NK-92 (cell line): ENCODE measurements around the gene HRK.
"Not testable (repeated sequence)": the region's sequence is repeated elsewhere in the genome, so short reads cannot be mapped to it uniquely, and the experiment has no call there.

Experiments
- DNase-seq: peaks from one replicate; lab custom pipeline; 2025; ENCODE audit not compliant: unreplicated experiment; lab: John Stamatoyannopoulos, UW

The HRK gene

DNA sequence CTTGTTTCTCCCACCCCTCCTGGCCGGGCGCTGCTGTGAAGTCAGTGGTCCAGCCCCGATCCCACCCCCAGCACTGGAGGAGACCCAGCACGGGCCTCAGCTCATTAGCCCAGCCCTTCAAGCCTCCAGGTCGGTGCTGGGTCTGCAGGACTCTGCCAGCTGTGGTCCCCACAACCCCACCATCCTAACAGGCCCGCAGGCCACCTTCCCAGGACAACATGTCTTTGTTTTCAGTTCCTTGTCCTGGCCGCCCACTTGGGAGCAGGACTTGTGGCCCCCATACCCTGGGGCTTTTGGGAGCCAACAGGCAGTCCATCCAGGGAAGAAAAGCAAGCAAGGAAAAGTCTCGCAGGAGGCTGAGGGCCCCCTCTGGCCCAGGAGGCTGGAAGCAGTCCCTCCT is 60.0 kb downstream of the HRK start:
- no peak for DNase-seq

DNA sequence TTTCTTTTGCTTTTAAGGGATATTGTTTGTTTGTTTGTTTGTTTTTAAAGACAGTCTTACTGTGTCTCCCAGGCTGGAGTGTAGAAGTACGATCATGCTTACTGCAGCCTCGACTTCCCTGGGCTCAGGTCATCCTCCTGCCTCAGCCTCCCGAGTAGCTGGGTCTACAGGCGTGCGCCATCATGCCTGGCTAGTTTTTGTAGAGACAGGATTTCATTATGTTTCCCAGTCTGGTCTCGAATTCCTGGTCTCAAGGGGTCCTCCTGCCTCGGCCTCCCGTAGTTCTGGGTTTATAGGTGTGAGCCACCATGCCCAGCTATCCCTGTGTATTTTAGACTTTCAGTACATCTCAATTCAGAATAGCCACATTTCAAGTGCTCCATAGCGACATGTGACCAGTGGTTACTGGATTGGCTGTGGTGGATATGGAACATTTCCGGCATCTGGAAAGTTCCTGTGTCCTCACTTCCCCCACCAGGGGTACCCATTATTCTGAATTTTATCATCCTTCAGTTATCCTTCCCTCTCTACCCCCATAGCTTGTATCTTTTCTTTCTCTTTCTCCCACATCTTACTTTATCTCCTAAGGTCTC is 61.1 kb downstream of the HRK start:
- DNase-seq = no peak

DNA sequence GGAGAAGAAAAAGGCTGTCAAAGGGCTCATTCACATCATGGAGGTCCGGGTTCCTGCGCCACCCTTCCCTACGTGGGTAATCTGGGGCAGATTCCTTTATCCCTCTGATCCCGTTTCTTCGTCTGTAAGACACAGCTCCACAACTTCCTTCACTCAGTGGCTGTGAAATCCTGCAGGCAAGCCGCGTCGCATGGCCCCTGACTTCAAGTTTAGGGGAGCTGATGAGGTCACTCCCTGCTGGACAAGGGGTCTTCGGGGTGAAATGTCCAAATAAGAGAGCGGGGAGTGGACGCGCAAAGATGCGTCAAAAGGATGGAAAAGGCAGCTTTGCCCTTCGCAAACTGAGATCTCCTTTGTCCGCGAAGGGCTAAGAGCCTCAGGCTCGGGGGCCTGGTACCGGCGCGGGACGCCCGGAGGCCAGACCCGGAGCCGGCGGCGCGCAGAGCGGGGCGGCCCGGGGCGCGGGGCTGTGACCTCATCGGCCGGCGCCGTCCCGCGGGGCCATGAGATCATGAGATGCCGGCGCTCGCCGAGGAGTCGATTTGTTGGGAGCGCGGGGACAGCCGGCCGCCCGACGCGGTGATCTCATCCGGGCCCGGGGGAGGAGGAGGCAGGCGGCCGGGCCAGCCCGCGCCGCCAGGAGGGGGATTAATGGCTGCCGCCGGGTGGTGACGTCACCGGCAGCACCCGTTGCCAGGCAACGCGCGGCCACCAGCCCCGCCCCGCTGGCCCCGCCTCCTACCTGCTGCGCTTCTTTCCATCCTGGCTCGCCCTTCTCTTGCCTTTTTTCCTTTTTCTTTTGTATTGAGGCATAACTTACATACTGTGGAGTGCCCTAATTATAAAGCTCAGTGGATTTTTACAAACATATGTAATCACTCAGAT is 62.1 kb downstream of the HRK start:
- DNase-seq = peak; percentile 32

DNA sequence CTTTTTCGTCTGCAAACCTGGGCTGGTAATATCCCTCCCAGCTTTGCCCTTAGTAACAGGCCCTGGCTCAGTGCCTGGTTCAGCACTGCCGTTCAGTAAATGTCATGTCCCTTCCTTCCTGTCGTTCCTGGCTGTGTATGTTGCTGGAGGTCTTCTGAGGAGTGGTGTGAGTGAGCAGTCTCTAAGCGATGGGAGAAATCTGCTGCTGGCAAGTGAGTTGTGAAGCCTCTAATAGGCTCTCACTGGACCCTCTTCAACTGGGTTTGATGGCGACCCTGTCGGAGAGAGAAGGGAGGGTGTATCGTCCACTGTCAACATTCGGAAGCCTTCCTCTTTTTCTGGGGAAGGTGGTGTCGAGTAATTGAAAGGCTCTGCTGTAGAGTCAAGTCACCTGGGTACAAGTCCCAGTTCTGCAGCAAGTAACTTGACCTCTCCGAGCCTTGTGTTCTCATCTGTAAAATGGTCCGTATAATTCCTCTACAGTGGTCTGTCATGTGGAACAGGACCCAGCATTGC is 62.8 kb downstream of the HRK start:
- no peak for DNase-seq

DNA sequence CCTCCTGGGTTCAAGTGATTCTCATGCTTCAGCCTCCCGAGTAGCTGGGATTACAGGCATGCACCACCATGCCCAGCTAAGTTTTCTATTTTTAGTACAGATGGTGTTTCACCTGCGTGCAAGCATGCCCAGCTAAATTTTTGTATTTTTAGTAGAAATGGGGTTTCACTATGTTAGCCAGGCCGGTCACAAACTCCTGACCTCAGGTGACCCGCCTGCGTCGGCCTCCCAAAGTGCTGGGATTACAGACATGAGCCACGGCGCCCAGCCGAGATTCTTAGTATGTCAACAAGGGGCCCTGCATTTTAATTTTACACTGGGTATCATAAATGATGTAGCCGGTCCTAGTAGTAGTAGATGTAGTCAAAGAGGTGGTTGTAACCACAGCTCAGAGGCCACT is 66.5 kb downstream of the HRK start:
- not testable (repeated sequence) for DNase-seq

DNA sequence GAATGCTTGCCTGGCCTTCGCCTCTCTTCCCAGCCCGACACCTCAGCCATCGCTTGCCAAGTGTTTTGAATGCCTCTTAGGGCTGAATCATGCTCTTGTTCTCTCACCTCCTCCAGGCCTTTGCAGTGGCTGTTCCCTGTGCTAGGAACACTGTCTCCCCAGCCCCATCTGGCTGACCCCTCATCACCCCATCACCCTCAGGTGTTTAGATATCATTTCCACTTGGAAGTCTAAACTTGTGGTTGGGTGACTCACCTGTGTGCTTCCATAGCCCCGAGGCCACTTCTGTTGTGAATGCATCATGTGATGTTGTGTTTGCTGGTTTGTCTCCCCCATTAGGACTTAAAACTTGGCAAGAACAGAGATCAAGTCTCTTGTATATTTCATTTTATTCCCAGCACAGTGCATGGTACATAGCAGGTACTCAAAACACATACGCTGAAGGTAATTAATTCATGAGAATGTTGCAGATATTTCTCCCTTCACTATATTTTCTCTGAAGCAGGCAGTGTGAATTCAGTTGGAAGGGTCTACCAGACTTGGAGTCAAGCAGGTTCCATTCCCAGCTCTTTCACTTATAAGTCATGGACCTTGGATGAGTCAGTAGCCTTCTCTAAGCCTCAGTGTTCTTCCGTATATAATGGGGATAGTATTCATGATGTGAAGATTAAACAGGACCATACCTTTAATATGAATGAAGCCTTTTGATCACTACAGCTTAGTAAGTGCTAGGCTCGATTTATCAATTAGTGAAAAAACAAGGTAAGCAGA is 67.8 kb downstream of the HRK start:
- no peak for DNase-seq

DNA sequence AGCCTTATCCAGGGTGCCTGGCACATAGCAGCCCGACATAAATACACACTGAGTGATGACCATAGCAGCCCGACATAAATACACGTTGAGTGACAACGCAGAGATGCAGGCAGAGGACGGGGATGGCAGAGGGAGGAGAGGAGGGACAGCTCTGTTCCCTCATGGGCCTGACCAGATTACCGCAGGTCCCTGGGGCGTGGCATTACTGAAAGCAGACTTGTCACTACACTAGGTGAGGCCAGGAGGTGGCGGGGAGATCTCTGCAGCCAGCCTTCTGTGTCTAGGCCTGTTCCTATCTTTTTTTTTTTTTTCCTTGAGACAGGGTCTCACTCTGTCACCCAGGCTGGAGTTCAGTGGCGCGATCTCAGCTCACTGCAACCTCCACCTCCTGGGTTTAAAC is 69.0 kb downstream of the HRK start:
- no peak for DNase-seq

DNA sequence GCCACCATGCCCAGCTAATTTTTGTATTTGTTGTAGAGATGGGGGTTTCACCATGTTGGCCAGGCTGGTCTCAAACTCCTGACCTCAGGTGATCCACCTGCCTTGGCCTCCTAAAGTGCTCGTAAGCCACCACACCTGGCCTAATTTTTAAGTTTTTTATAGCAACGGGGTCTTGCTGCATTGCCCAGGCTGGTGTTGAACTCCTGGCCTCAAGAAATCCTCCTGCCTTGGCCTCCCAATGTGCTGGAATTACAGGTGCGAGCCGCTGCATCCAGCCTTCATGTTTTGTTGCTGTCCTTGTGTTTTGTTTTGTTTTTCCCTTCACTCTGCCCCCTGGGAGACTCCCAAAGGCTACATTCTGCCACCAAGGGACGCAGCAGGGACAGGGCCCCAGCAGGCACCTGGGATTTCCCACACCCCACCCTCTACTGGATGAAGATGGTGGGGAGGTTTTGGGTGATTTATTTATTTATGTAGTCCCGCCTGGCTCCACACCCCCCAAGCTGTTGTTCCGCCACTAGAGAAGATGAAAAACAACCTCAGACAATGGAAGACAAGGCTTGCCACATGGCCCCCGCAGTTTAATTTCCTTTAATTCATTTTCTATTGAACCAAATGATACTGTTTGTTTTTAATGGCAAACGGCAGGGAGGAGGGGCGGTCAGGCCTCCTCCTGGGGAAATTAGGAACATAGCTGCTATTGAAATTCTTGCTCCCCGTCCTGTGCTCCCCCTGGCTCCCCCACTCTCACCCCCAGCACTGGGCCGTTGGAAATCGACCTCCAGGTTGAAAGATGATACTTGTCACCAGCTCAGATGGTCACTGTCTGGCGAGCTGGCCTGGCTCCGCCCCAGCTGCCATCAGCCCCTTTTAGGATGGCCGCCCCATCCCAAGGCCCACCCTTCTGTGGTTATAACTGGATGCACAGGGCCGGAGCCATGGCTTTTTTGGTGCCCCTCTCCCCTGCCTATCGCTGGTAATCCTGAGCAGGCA is 72.8 kb downstream of the HRK start:
- no peak for DNase-seq

DNA sequence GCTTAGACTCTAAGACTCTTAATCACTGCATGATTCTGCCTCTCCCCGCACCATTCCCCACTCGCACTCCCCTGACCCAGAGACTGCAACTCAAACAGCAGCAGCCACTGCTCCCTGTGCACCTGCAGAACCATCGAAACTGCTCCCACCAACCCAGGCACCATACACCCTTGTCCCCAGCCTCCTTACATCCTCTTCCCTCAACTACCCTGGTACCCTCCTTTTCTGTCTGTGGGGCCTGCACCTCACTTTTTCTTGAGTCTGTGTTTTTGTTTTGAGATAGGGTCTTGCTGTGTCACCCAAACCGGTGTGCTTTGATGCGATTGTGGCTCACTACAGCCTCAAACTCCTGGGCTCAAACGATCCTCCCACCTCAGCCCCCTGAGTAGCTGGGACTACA is 73.7 kb downstream of the HRK start:
- no peak for DNase-seq

DNA sequence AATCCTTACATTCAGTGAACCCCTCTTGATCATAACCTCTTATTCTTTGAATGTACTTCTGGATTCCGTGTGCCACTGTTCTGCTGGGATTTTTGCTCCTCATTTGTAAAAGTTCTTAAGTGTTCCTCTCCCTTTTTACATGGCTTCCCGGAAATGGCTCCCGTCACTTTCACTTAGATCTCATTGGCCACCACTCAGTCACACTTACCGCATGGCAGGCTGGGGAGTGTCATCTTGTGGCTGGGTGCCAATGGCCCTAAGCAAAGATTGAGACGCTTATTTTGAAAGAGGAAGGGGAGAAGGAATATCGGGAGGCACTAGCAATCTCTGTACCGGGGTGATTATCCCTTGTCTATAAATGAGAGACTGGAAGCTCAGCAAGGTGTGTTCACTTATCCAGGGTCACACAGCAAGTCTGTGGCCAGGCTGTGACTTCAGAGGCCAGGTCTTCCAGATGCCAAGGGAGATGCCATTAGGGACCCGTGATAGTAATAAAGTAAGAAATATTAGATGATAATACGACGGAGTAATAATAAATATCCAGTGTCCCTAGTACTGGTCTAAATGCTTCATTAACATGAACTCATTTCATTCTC is 74.3 kb downstream of the HRK start:
- no peak for DNase-seq
